K562 (cell line): ENCODE results near the gene GATAD2B. TPM values are rescaled to one million over a fixed set of nuclear protein-coding genes. Genes with fewer than 3 reads are reported as not detected.

Experiments used
- BRCA1 ChIP-seq, 2 experiments: fragments of 450-650 bp in 1 of 2; sonication (generic) in 1 of 2; formaldehyde crosslinking in 1 of 2; IDR thresholded peaks; 2 replicates each; pipeline versions ENCODE4 v1.5.0 to v1.6.1; 2017 to 2020; ENCODE audit warnings: mild to moderate bottlenecking in 1 of 2, missing genetic modification reagents in 1 of 2
- BRF1 ChIP-seq: IDR thresholded peaks from 3 replicates; pipeline ENCODE4 v1.6.1; 2011; ENCODE audit warnings: borderline replicate concordance, mild to moderate bottlenecking; ENCODE audit not compliant: insufficient read length; ENCODE audit errors: extremely low read depth
- FOSL1 ChIP-seq: fragments of 200-800 bp; sonication (Bioruptor generic); conservative IDR thresholded peaks from 2 replicates; pipeline ENCODE4 v1.6.1; 2016; ENCODE audit warnings: missing genetic modification characterization, missing compliant biosample characterization
- FOXK1 ChIP-seq: sonication (generic); formaldehyde crosslinking; IDR thresholded peaks from 2 replicates; pipeline ENCODE4 v1.8.0; 2022; ENCODE audit warnings: missing genetic modification reagents, mild to moderate bottlenecking, borderline replicate concordance
- HDGF ChIP-seq: fragments of 450-650 bp; IDR thresholded peaks from 2 replicates; pipeline ENCODE4 v1.6.1; 2016
- IRF1 ChIP-seq: sonication (generic); formaldehyde crosslinking; IDR thresholded peaks from 2 replicates; pipeline ENCODE4 v1.8.0; 2022; ENCODE audit warnings: missing genetic modification reagents, mild to moderate bottlenecking, borderline replicate concordance
- KLF13 ChIP-seq: fragments of 450-650 bp; IDR thresholded peaks from 2 replicates; pipeline ENCODE4 v1.6.1; 2016; ENCODE audit warnings: missing genetic modification characterization, low read depth, mild to moderate bottlenecking, missing compliant biosample characterization, moderate library complexity, borderline replicate concordance
- MBD1 ChIP-seq: fragments of 250-450 bp; sonication (Bioruptor Pico); IDR thresholded peaks from 2 replicates; pipeline ENCODE4 v1.8.0; 2022; ENCODE audit warnings: inconsistent platforms
- NBN ChIP-seq: fragments of 450-650 bp; IDR thresholded peaks from 2 replicates; pipeline ENCODE4 v1.6.1; 2016; ENCODE audit warnings: low read depth, mild to moderate bottlenecking
- NFYB ChIP-seq: IDR thresholded peaks from 2 replicates; pipeline ENCODE4 v1.6.1; 2011; ENCODE audit warnings: mild to moderate bottlenecking, moderate library complexity; ENCODE audit not compliant: insufficient read length; ENCODE audit errors: extremely low read depth
- PHF20 ChIP-seq: fragments of 450-650 bp; IDR thresholded peaks from 2 replicates; pipeline ENCODE4 v1.6.1; 2018; ENCODE audit not compliant: partially characterized antibody
- ZBTB33 ChIP-seq: sonication (generic); formaldehyde crosslinking; IDR thresholded peaks from 2 replicates; pipeline ENCODE4 v1.8.1; 2023; ENCODE audit warnings: mild to moderate bottlenecking, missing genetic modification reagents
- ZBTB9 ChIP-seq: fragments of 450-650 bp; formaldehyde crosslinking; IDR thresholded peaks from 2 replicates; pipeline ENCODE4 v1.4.0; 2020; ENCODE audit warnings: mild to moderate bottlenecking, moderate library complexity
- ZNF639 ChIP-seq, 2 experiments: fragments of 200-800 bp in 1 of 2; sonication (Bioruptor generic) in 1 of 2; sonication (generic) in 1 of 2; formaldehyde crosslinking in 1 of 2; IDR thresholded peaks in 1 of 2; conservative IDR thresholded peaks in 1 of 2; 2 replicates each; pipeline versions ENCODE4 v1.5.0 to v1.6.1; 2016 to 2020; ENCODE audit warnings: missing compliant biosample characterization in 1 of 2, missing genetic modification characterization in 1 of 2, missing genetic modification reagents in 1 of 2
- ZNF695 ChIP-seq: fragments of 450-650 bp; formaldehyde crosslinking; IDR thresholded peaks from 2 replicates; pipeline ENCODE4 v1.4.0; 2020; ENCODE audit warnings: mild to moderate bottlenecking, moderate library complexity
- polyA plus RNA-seq, 8 experiments: library from polyadenylated mRNA; depleted of rRNA in 4 of 8; stranded (reverse) in 5 of 8; unstranded in 3 of 8; fragments of >200 nt; fragmentation: Nextera tagmentation in 2 of 8; fragmentation: Illumina TruSeq in 1 of 8; extraction: Ambion mirVana in 2 of 8; extraction: Trizol in 1 of 8; gene quantifications; 2 replicates each; pipeline versions ENCODE4 v1.2.1 to v1.2.3, GENCODE V29; 2011 to 2014; ENCODE audit warnings: inconsistent platforms in 1 of 8, missing spikeins in 1 of 8
- total RNA-seq, 7 experiments: library from RNA; depleted of rRNA in 6 of 7; stranded (reverse); fragments of >200 nt in 6 of 7; fragmentation: Illumina TruSeq in 2 of 7; extraction: Trizol in 2 of 7; gene quantifications; 2 replicates each; pipeline versions ENCODE4 v1.2.1 to v1.2.3, GENCODE V29; 2011 to 2021; ENCODE audit warnings: low replicate concordance in 1 of 7
- TF ChIP-seq, protein P1 (sequence below): fragments of 450-650 bp; formaldehyde crosslinking; IDR thresholded peaks from 2 replicates; pipeline ENCODE4 v1.4.0; 2020; ENCODE audit warnings: mild to moderate bottlenecking, moderate library complexity

Gene GATAD2B
- total and polyA plus RNA-seq, 9 of the 15 experiments (the other 6 are each of a cell fraction or from before 2014, with no cell fraction given), result 1.5 to 40.2 (median 4.9) TPM

DNA sequence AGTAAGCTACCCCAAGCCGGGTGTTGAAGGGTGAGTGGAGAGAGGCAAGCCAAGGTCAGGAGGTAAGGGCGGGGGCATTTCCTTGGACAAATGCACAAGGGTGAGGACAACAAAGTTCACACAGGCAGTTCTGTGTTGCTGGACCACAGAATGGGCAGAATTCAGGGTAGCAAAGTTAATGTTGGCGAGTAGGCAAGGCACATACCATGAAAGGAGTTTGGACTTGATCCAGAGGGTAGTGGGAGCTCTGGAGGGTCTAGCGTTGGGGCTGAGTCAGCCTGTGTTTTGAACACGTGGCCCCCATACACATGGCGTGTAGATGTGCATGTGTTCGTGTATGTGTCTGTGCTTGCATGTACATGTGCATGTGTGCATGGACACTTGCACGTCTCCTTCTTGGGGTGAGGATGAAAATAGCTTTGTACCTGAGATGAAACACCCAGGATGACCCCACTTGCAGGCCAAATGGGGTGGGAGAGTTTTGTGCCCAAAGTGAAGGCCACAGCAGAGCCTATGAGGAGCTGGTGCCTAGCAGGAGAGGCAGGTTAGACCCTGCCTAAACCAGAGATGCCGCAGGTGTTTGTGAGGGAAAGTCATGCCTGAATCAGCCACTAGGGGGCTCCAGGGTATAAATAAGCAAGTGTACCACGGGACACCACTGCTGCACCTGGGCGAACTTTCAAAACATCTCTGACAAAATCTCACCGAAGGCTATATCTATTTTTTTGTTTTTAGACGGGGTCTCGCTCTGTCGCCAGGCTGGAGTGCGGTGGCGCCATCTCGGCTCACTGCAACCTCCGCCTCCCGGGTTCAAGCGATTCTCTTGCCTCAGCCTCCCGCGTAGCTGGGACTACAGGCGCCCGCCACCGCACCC, 125.7 kb downstream of the GATAD2B start (continued):
- TF ChIP-seq ZBTB33 (CRISPR knock-in tag) (peak; percentile 95), IRF1 (no peak), BRCA1 (IDR thresholded peaks at IDR 0.05) (no peak), BRCA1 (CRISPR knock-in tag; IDR thresholded peaks at IDR 0.05) (no peak), FOXK1 (CRISPR knock-in tag) (no peak), ZNF639 (CRISPR knock-in tag; conservative IDR thresholded peaks at IDR 0.05 in 1 of 2, IDR thresholded peaks at IDR 0.05 in 1 of 2) (no peak), KLF13 (no peak), NBN (no peak), HDGF (no peak), FOSL1 (no peak), PHF20 (no peak), MBD1 (peak; percentile 96), ZNF695 (CRISPR knock-in tag) (no peak), NFYB (no peak), ZBTB9 (CRISPR knock-in tag) (no peak), BRF1 (no peak)
- TF ChIP-seq, protein P1, sequence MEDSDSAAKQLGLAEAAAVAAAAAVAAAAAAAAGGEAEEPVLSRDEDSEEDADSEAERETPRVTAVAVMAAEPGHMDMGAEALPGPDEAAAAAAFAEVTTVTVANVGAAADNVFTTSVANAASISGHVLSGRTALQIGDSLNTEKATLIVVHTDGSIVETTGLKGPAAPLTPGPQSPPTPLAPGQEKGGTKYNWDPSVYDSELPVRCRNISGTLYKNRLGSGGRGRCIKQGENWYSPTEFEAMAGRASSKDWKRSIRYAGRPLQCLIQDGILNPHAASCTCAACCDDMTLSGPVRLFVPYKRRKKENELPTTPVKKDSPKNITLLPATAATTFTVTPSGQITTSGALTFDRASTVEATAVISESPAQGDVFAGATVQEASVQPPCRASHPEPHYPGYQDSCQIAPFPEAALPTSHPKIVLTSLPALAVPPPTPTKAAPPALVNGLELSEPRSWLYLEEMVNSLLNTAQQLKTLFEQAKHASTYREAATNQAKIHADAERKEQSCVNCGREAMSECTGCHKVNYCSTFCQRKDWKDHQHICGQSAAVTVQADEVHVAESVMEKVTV, result peak; percentile 50
